ENCODE results near the gene TCOF1.

DNA sequence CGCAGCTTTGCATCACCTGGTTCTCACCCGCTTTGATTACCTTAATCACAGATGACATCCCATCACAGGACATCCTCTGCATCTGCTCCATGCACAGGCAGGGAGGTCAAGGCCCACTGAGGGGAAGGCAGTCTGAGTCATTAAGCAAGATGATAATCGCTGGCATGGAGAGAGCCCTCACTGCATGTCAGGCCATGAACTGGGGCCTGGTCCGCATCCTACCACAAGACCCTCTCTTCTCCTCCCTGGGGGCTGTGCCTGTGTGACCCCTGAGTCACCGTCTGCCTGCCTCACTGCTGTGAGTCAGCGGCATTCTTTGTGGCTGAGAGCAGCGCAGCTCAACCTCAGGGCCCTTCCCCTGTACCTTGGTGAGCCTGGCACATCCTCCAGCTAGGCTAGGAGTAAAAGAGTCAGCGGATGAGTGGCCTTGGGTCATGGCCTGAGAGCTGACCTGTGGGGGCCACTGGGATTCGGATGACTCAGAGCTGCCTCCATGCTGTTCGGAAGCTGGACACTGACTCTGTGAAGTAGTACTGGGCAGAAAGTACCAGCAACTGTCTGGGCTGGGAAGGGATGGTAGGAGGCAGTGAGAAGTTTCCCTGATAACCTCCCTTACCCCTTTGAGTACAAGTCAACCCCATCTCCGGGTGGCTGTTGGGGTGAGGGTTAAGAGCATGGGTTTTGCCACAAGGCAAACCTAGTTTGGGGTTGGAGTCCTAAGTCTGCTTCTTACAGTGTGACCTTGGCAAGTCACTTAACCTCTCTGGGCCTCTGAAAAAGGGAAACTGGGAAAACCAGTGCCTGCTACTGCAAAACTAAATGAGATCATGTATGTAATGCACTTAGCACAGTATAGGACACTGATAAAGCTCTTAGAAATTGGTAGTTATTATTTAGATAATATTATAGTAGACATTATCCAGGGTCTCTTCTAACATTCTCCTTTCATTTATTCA, 40.2 kb upstream of the TCOF1 start:
- TF ChIP-seq POLR2A (IDR thresholded peaks at IDR 0.05; ENCODE audit: low read length) (no peak), GATA1 (IDR thresholded peaks at IDR 0.05; ENCODE audit: low read depth, low read length) (no peak)

Measured in erythroblast (primary cell).